Naive thymus-derived CD4-positive, alpha-beta T cell (primary cell): ENCODE data around the gene DPP7. TPM values are rescaled to one million over a fixed set of nuclear protein-coding genes. Genes with fewer than 3 reads are reported as not detected.

Experiments
- ATAC-seq: fragments of 150-1000 bp; cut with Tn5 transposase; 2 replicates; pipeline ENCODE4 v1.10.0; 2021; ENCODE audit warnings: mild to moderate bottlenecking, moderate library complexity
- CTCF ChIA-PET: fragments of 350-600 bp; sonication (Branson Sonifier 250); formaldehyde crosslinking; loops from one replicate; lab custom pipeline; 2021; ENCODE audit warnings: antibody characterized with exemption; lab: Charles Lee
- POLR2A ChIA-PET: fragments of 350-600 bp; sonication (Branson Sonifier 250); formaldehyde crosslinking; loops from one replicate; lab custom pipeline; 2021; ENCODE audit warnings: antibody characterized with exemption, inconsistent platforms; lab: Charles Lee
- DNase-seq, 9 donors: peaks; one replicate each; pipeline versions ENCODE4 v3.0.0 to v3.0.0-alpha.2; 2020 to 2022; ENCODE audit warnings: mixed read lengths in 1 of 9
- H3K27ac ChIP-seq: one replicate; pipeline ENCODE4 v1.7.0; 2013; ENCODE audit warnings: mild to moderate bottlenecking, low read depth, low read length, moderate library complexity
- H3K27me3 ChIP-seq, 2 donors: one replicate each; pipeline ENCODE4 v1.7.0; 2013; ENCODE audit warnings: low read length in 2 of 2, mild to moderate bottlenecking in 2 of 2, moderate library complexity in 2 of 2; ENCODE audit not compliant: control insufficient read depth in 2 of 2, insufficient read depth in 2 of 2
- H3K36me3 ChIP-seq, 3 experiments: 1 replicate in 2 of 3; 2 replicates in 1 of 3; pipeline ENCODE4 v1.7.0; 2013; ENCODE audit warnings: low read length in 3 of 3, mild to moderate bottlenecking in 3 of 3, moderate library complexity in 1 of 3; ENCODE audit not compliant: insufficient read depth in 3 of 3, control insufficient read depth in 2 of 3
- H3K4me1 ChIP-seq, 2 donors: one replicate each; pipeline ENCODE4 v1.7.0; 2013; ENCODE audit warnings: low read length in 2 of 2, mild to moderate bottlenecking in 2 of 2, moderate library complexity in 1 of 2; ENCODE audit not compliant: control insufficient read depth in 2 of 2, insufficient read depth in 2 of 2
- H3K4me3 ChIP-seq: 2 replicates; pipeline ENCODE4 v1.7.0; 2013; ENCODE audit warnings: mild to moderate bottlenecking, low read length
- H3K9me3 ChIP-seq, 3 experiments: 1 replicate in 2 of 3; 2 replicates in 1 of 3; pipeline ENCODE4 v1.7.0; 2013; ENCODE audit warnings: low read length in 3 of 3; ENCODE audit not compliant: control insufficient read depth in 2 of 3
- H3K27ac Mint-ChIP-seq, 9 donors: one replicate each; pipeline ENCODE4 v1.8.0; 2020 to 2022; ENCODE audit warnings: mixed read lengths in 9 of 9, mild to moderate bottlenecking in 8 of 9, moderate library complexity in 5 of 9, inconsistent platforms in 2 of 9
- H3K27me3 Mint-ChIP-seq, 5 donors: one replicate each; pipeline ENCODE4 v1.8.0; 2021 to 2022; ENCODE audit warnings: mixed read lengths in 5 of 5, mild to moderate bottlenecking in 1 of 5
- H3K36me3 Mint-ChIP-seq, 5 donors: one replicate each; pipeline ENCODE4 v1.8.0; 2020 to 2022; ENCODE audit warnings: mixed read lengths in 5 of 5, mild to moderate bottlenecking in 3 of 5, inconsistent platforms in 1 of 5
- H3K4me1 Mint-ChIP-seq, 7 donors: one replicate each; pipeline ENCODE4 v1.8.0; 2020 to 2022; ENCODE audit warnings: mixed read lengths in 7 of 7, mild to moderate bottlenecking in 3 of 7, inconsistent platforms in 1 of 7
- H3K4me3 Mint-ChIP-seq, 10 donors: one replicate each; pipeline ENCODE4 v1.8.0; 2020 to 2022; ENCODE audit warnings: mild to moderate bottlenecking in 10 of 10, mixed read lengths in 10 of 10, moderate library complexity in 6 of 10, inconsistent platforms in 2 of 10
- H3K9me3 Mint-ChIP-seq, 11 donors: one replicate each; pipeline ENCODE4 v1.8.0; 2020 to 2022; ENCODE audit warnings: mixed read lengths in 11 of 11, mild to moderate bottlenecking in 4 of 11, inconsistent platforms in 1 of 11, moderate library complexity in 1 of 11
- intact Hi-C, 2 donors: fragments of 100-400 bp; cut with micrococcal nuclease; formaldehyde crosslinking; loops; one replicate each; pipeline ENCODE4 v1.15.1; 2023
- polyA plus RNA-seq, 2 donors: library from polyadenylated mRNA; unstranded; fragments of 300-500 nt; fragmentation: Illumina TruSeq; gene quantifications; one replicate each; pipeline ENCODE4 v1.2.3, GENCODE V29; 2021
- total RNA-seq, 6 experiments: library from RNA in 5 of 6; stranded (reverse) in 5 of 6; gene quantifications; 1 replicate in 5 of 6; 2 replicates in 1 of 6; pipeline ENCODE4 v1.2.3 and lab custom pipeline; 2021 to 2026

DPP7 gene
- total and polyA plus RNA-seq, 7 experiments from 2014 or later = 86.9 to 328 (median 270) TPM

DNA sequence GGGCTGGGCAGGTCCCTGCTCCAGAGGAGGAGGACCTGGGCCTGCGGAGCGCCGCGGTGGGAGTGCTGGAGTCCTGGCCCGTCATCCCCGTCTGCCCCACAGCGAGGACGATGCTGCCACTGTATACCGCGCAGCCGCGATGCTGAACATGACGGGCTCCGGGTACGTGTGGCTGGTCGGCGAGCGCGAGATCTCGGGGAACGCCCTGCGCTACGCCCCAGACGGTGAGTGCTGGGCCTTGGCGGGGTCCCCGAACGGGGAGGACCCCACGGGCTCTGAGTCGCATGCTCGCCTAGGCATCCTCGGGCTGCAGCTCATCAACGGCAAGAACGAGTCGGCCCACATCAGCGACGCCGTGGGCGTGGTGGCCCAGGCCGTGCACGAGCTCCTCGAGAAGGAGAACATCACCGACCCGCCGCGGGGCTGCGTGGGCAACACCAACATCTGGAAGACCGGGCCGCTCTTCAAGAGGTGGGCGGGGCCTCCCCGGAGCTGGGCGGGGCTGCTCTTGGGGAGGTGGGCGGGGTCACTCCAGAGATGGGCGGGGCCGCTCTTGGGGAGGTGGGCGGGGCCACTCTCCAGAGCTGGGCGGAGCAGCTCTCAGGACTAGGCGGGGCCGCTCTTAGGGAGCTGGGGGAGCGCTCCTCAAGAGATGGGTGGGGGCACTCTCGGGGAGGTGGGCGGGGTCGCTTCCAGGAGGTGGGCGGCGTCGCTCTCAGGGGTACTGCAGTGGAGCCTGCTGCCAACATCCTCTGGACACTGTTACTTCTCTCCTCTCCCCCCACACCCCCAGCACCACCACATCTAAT is 42.2 kb upstream of the DPP7 start:
- Mint-ChIP-seq H3K9me3 (peaks cover 0 to 3% (median 0%) of the 10 kb centered on the region in 11 donors), H3K4me3 (peak overlapping the region in 8 of 10 donors; percentile 27 to 78 (median 66)), H3K27ac (no peak overlapping the region), H3K4me1 (peaks cover 5 to 19% (median 11%) of the 10 kb centered on the region in 7 donors), H3K36me3 (no peaks in the 10 kb centered on the region), H3K27me3 (peaks cover 32 to 44% (median 38%) of the 10 kb centered on the region in 5 donors)
- intact Hi-C loops = loop anchor here in 1 of 2 donors (1.0 kb wide), 1 partner anchor 67 kb away; no protein-coding TSS in a partner anchor
- Histone ChIP-seq H3K27me3 (peaks cover 4 to 24% of the 10 kb centered on the region in 2 donors), H3K4me1 (peaks cover 0 to 16% of the 10 kb centered on the region in 2 donors), H3K9me3 (no peaks in the 10 kb centered on the region), H3K4me3 (peak overlapping the region; percentile 41), H3K27ac (no peak overlapping the region), H3K36me3 (no peaks in the 10 kb centered on the region)
- peak; percentile 88 for ATAC-seq
- DNase-seq = peak in 6 of 9 donors; percentile 27 to 77 (median 40)
- CTCF ChIA-PET = no interaction called here
- POLR2A ChIA-PET = interaction anchor here (0.9 to 1.0 kb wide), 2 partner anchors 27 to 30 kb away, joined by 3 read pairs; no protein-coding TSS in a partner anchor

DNA sequence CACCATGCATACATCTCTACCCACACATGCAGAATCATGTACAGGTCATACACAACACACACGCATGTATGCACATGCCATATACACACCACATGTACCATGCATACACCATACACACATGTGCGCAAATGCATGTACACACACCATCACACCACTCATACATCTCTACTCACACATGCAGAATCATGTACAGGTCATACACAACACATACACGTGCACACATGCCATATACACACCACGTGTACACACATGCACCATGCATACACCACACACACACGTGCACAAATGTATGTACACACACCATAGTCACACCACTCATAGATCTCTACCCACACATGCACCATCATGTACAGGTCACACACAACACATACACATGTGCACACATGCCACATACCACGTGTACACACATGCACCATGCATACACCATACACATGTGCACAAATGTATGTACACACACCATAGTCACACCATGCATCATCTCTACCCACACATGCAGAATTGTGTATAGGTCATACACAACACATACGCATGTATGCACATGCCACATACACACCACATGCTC is 38.4 kb upstream of the DPP7 start:
- no peak for ATAC-seq
- CTCF ChIA-PET = no interaction called here
- intact Hi-C loops = no loop called here
- no peak for DNase-seq
- Mint-ChIP-seq H3K4me1 (peaks cover 0 to 15% (median 3%) of the 10 kb centered on the region in 7 donors), H3K27ac (no peak overlapping the region), H3K36me3 (no peaks in the 10 kb centered on the region), H3K4me3 (no peak overlapping the region), H3K27me3 (peaks cover 10 to 22% (median 17%) of the 10 kb centered on the region in 5 donors), H3K9me3 (peaks cover 0 to 2% (median 0%) of the 10 kb centered on the region in 11 donors)
- H3K9me3 ChIP-seq = no peaks in the 10 kb centered on the region
- no peak overlapping the region for H3K4me3 ChIP-seq
- POLR2A ChIA-PET = no interaction called here
- H3K4me1 ChIP-seq = peaks cover 0 to 16% of the 10 kb centered on the region in 2 donors
- H3K27ac ChIP-seq = no peak overlapping the region
- no peaks in the 10 kb centered on the region for H3K36me3 ChIP-seq
- peaks cover 4 to 18% of the 10 kb centered on the region in 2 donors for H3K27me3 ChIP-seq

DNA sequence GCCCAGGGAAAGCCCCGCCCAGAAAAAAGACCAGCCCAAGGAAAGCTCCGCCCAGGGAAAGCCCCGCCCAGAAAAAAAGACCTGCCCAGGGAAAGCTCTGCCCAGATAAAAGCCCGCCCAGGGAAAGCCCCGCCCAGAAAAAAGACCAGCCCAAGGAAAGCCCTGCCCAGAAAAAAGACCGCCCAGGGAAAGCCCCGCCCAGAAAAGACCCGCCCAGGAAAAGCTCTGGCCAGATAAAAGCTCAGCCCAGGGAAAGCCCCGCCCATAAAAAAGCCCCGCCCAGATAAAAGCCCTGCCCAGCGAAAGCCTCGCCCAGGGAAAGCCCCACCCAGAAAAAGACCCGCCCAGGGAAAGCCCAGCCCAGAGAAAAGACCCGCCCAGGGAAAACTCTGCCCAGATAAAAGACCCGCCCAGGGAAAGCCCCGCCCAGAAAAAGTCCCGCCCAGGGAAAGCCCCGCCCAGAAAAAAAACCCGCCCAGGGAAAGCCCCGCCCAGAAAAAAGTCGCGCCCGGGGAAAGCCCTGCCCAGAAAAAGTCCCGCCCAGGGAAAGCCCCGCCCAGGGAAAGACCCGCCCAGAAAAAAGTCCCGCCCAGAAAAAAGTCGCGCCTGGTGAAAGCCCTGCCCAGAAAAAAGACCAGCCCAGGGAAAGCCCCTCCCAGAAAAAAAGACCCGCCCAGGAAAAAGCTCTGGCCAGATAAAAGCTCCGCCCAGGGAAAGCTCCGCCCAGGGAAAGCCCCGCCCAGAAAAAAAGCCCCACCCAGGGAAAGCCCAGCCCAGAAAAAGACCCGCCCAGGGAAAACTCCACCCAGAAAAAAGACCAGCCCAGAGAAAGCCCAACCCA is 36.3 kb upstream of the DPP7 start:
- H3K4me3 ChIP-seq = no peak overlapping the region
- no peak overlapping the region for H3K4me3 Mint-ChIP-seq
- no peaks in the 10 kb centered on the region for H3K4me1 ChIP-seq
- intact Hi-C loops = loop anchor here in 1 of 2 donors (2.0 kb wide), 1 partner anchor 50 kb away; the partner anchor contains the start of gene TPRN
- ATAC-seq (no peak), DNase-seq (peak in 1 of 9 donors; percentile 68)
- H3K27ac ChIP-seq = no peak overlapping the region
- H3K27me3 ChIP-seq = peaks cover 0 to 4% of the 10 kb centered on the region in 2 donors
- peak overlapping the region in 1 of 9 donors; percentile 65 for H3K27ac Mint-ChIP-seq
- peaks cover 7 to 16% (median 12%) of the 10 kb centered on the region in 5 donors for H3K27me3 Mint-ChIP-seq
- H3K9me3 Mint-ChIP-seq = no peaks in the 10 kb centered on the region
- H3K36me3 ChIP-seq = no peaks in the 10 kb centered on the region
- ChIA-PET POLR2A (no interaction called here), CTCF (no interaction called here)
- H3K9me3 ChIP-seq = no peaks in the 10 kb centered on the region
- peaks cover 0 to 10% (median 0%) of the 10 kb centered on the region in 7 donors for H3K4me1 Mint-ChIP-seq
- no peaks in the 10 kb centered on the region for H3K36me3 Mint-ChIP-seq

DNA sequence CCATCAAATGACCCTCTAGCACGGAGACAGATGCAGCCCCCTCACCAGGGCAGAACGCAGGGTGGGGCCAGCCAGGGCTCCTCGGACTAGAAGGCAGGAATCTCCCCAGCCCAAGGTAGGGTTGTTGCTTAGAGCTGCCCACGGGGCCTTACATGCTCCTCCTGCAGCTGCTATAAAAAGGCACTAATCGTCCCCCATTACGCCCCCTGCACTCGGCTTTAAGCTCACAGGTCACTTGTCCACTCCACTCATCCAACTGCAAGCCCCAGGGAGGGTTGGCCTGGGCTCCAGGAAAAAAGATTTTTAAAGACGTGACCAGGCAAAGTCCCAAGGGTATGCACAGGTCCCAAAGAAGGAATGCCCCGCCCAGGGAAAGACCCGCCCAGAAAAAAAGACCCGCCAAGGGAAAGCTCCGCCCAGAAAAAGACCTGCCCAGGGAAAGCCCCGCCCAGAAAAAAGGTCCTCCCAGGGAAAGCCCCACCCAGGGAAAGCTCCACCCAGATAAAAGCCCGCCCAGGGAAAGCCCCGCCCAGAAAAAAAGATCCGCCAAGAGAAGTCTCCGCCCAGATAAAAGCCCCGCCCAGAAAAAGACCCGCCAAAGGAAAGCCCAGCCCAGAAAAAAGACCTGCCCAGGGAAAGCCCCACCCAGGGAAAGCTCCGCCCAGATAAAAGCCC is 35.5 kb upstream of the DPP7 start:
- H3K4me3 Mint-ChIP-seq = peak overlapping the region in 1 of 10 donors; percentile 25
- no peak overlapping the region for H3K27ac ChIP-seq
- no peaks in the 10 kb centered on the region for H3K36me3 ChIP-seq
- DNase-seq (no peak), ATAC-seq (no peak)
- no peaks in the 10 kb centered on the region for H3K9me3 ChIP-seq
- ChIA-PET POLR2A (interaction anchor here (1.1 kb wide), 1 partner anchor 39 kb away, joined by 3 read pairs; no protein-coding TSS in a partner anchor), CTCF (no interaction called here)
- H3K27me3 ChIP-seq = peaks cover 0 to under 1% of the 10 kb centered on the region in 2 donors
- peaks cover 0 to 10% (median 0%) of the 10 kb centered on the region in 7 donors for H3K4me1 Mint-ChIP-seq
- intact Hi-C loops = loop anchor here in 1 of 2 donors (2.0 kb wide), 1 partner anchor 51 kb away; the partner anchor contains the start of gene TPRN
- no peaks in the 10 kb centered on the region for H3K36me3 Mint-ChIP-seq
- no peaks in the 10 kb centered on the region for H3K9me3 Mint-ChIP-seq
- no peak overlapping the region for H3K27ac Mint-ChIP-seq
- H3K4me3 ChIP-seq = no peak overlapping the region
- H3K27me3 Mint-ChIP-seq = peaks cover 4 to 14% (median 8%) of the 10 kb centered on the region in 5 donors
- no peaks in the 10 kb centered on the region for H3K4me1 ChIP-seq

DNA sequence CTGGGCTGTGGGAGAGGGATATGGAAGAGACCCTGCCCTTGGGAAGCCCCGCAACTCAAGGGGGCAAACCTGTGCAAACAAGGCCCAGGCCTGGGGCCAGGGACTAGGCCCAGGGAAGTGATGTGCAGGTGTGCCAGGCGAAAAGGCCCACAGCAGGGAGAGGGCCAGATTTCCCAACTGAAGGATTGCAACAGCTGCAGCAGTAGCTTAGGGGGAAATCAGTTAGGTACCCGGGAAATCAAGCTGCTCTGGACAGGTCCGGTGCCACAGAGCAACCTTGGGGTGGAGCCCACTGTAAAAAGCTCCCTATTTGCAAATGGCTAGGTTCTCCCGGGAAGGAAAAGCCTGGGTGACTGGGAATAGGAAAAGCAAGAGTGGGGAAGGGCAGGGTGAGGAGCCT is 34.8 kb upstream of the DPP7 start:
- ChIA-PET POLR2A (interaction anchor here (1.1 kb wide), 1 partner anchor 40 kb away, joined by 3 read pairs; no protein-coding TSS in a partner anchor), CTCF (no interaction called here)
- no peaks in the 10 kb centered on the region for H3K36me3 ChIP-seq
- no peak for ATAC-seq
- H3K27ac ChIP-seq = no peak overlapping the region
- intact Hi-C loops = no loop called here
- no peaks in the 10 kb centered on the region for H3K36me3 Mint-ChIP-seq
- H3K27me3 ChIP-seq = no peaks in the 10 kb centered on the region
- H3K9me3 Mint-ChIP-seq = no peaks in the 10 kb centered on the region
- no peak overlapping the region for H3K4me3 Mint-ChIP-seq
- H3K4me1 Mint-ChIP-seq = peaks cover 0 to 8% (median 0%) of the 10 kb centered on the region in 7 donors
- no peak overlapping the region for H3K4me3 ChIP-seq
- peaks cover 0 to 9% (median 4%) of the 10 kb centered on the region in 5 donors for H3K27me3 Mint-ChIP-seq
- no peaks in the 10 kb centered on the region for H3K9me3 ChIP-seq
- no peak overlapping the region for H3K27ac Mint-ChIP-seq
- no peak for DNase-seq
- no peaks in the 10 kb centered on the region for H3K4me1 ChIP-seq

DNA sequence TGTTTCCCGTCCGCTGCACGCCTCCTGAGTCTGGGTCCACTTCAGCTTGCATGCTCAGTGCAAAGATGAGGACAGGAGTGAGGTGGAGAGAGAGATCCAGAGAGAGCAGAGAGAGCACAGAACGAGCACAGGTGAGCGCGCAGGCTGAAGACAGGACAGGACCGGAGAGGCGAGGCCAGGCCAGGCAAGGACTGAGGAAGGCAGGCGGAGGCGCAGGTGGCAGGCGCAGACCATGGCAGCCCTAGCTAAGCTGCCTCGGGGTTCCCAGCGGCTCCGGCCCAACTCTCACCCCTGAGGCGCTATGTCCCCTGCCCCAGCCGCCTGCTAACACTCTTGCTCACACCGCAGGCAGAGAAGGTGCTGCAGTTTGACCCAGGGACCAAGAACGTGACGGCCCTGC is 34.1 kb upstream of the DPP7 start:
- DNase-seq (peak in 1 of 9 donors; percentile 1), ATAC-seq (no peak)
- intact Hi-C loops = no loop called here
- ChIA-PET POLR2A (no interaction called here), CTCF (no interaction called here)
- Histone ChIP-seq H3K27me3 (no peaks in the 10 kb centered on the region), H3K4me1 (no peaks in the 10 kb centered on the region), H3K9me3 (no peaks in the 10 kb centered on the region), H3K4me3 (no peak overlapping the region), H3K27ac (no peak overlapping the region), H3K36me3 (no peaks in the 10 kb centered on the region)
- Mint-ChIP-seq H3K4me1 (peaks cover 0 to 8% (median 0%) of the 10 kb centered on the region in 7 donors), H3K36me3 (no peaks in the 10 kb centered on the region), H3K27me3 (peaks cover under 1 to 14% (median 4%) of the 10 kb centered on the region in 5 donors), H3K27ac (no peak overlapping the region), H3K4me3 (no peak overlapping the region), H3K9me3 (no peaks in the 10 kb centered on the region)
